ENCODE results near the gene LHB. TPM values are rescaled to one million over a fixed set of nuclear protein-coding genes. Genes with fewer than 3 reads are reported as not detected.
A peak's percentile ranks its signal among the peaks of the same experiment; 100 is the strongest.

The LHB gene
- total RNA-seq (1 to 10 TPM in 3 of 9 donors, under 1 TPM in 1, not detected in 5; 0.74 to 6.5 (median 1.4) TPM), polyA plus RNA-seq (1 to 10 TPM in 2 of 3 donors, under 1 TPM in 1; 0.38 to 8.8 (median 6.0) TPM)
- long read RNA-seq, donor 1, partial matches to known transcripts: 0 of 1 reads
- long read RNA-seq, donor 1, other reads (novel, unspliced or antisense): 0 of 1 reads
- long read RNA-seq, donor 2: 0 reads
- long read RNA-seq, donor 3, partial matches to known transcripts: 0 of 1 reads
- long read RNA-seq, donor 3, other reads (novel, unspliced or antisense): 0 of 1 reads
- long read RNA-seq, donor 4, partial matches to known transcripts: 0 of 1 reads
- long read RNA-seq, donor 4, other reads (novel, unspliced or antisense): 0 of 1 reads
- long read RNA-seq, donor 5, partial matches to known transcripts: 0 of 3 reads
- long read RNA-seq, donor 5, other reads (novel, unspliced or antisense): 0 of 3 reads
- long read RNA-seq, donor 6: 0 reads
- long read RNA-seq, donor 7, partial matches to known transcripts: 0 of 2 reads
- long read RNA-seq, donor 7, other reads (novel, unspliced or antisense): 0 of 2 reads
- long read RNA-seq, donor 8: 0 reads
- long read RNA-seq, donor 9: 0 reads
- long read RNA-seq, donor 10, partial matches to known transcripts: 0 of 4 reads
- long read RNA-seq, donor 10, other reads (novel, unspliced or antisense): 0 of 4 reads

DNA sequence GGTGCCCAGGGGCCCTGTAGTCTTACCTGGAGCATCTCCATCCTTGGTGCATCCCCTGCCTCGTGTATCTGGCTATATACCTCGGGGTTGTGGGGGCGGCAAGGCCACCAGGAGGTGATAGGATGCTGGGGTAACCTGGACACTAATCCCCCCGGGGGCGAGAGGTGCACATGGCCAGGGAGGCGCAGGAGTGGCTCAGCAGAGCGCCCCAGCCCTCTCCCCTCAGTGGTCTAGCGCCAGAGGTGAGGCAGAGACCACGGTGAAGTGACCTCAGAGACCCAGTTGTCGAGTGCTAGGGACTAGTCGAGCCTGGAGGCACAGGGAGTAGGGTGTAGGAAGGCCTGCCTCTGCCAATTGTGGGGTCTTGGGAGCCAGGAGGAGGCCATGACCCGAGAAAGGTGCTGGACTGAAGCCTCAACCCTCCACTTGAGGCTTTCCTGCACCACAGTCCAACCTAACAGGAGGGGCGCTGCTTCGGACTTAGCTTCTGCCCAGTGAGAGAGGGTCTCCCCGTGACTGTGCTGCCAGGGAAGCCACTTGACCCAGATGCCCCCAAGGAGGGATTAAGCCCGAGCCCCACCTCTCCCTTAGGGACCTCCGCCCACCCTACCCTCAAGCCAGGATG lies at the start of gene LHB:
Gene LHB, minus strand, starts transcription at position 51 of the 625 bp plus-strand sequence. Its CDS starts 10 bp downstream, at position 41.
- H3K9me3 ChIP-seq (replicated peaks in 1 of 3): no peaks in the 10 kb centered on the region
- DNase-seq: no peak
- TF ChIP-seq POLR2A (IDR thresholded peaks at IDR 0.05): no peak
- TF ChIP-seq, protein P1, sequence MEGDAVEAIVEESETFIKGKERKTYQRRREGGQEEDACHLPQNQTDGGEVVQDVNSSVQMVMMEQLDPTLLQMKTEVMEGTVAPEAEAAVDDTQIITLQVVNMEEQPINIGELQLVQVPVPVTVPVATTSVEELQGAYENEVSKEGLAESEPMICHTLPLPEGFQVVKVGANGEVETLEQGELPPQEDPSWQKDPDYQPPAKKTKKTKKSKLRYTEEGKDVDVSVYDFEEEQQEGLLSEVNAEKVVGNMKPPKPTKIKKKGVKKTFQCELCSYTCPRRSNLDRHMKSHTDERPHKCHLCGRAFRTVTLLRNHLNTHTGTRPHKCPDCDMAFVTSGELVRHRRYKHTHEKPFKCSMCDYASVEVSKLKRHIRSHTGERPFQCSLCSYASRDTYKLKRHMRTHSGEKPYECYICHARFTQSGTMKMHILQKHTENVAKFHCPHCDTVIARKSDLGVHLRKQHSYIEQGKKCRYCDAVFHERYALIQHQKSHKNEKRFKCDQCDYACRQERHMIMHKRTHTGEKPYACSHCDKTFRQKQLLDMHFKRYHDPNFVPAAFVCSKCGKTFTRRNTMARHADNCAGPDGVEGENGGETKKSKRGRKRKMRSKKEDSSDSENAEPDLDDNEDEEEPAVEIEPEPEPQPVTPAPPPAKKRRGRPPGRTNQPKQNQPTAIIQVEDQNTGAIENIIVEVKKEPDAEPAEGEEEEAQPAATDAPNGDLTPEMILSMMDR (IDR thresholded peaks at IDR 0.05): no peak
- intact Hi-C loops (cut with DNase I): no loop called here
- H3K27me3 ChIP-seq: no peaks in the 10 kb centered on the region
- H3K36me3 ChIP-seq (replicated peaks in 1 of 2): peaks cover 0 to 8% of the 10 kb centered on the region in 2 donors
- H3K4me1 ChIP-seq (replicated peaks in 1 of 2): peaks cover 3 to 19% of the 10 kb centered on the region in 2 donors
- peak within 1 kb of the TSS in 2 of 4 donors; percentile 22 to 51 for H3K4me3 ChIP-seq
- H3K27ac ChIP-seq: no peak within 1 kb of the TSS
- WGBS, 4 donors: 68 to 81% (median 72%) methylated on average over 9 to 17 of the region's 17 CpGs

DNA sequence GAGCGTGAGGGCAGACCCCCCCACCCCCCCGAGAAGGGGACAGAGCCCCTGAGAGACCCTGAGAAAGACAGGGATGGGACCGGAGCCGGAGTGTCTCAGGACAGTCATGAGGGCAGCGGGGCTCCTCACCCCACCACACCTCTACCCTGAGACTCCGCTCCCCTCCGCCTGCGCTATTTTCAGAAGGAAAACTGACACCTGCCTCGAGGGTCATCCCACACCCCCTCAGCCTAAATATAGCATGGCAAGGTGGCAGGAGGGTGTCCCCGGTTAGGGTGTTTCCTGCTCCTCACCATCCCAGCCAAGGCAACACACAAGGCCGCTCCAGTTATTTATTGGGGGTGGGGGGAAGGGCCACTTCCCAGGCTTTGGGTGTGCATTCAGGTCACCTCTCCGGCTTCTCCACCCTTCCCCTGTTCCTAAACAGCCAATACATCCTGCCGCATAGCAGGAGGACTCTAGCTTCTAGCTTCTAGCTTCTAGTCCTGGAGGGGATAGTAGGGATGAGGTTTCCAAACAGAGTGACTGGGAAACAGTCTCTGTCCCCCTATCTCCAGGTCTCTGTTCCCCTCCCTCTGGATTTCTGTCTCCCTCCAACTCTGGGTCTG lies 49.1 kb upstream of the LHB start:
- no peak overlapping the region for H3K4me3 ChIP-seq
- H3K36me3 ChIP-seq (replicated peaks in 1 of 2): no peaks in the 10 kb centered on the region
- TF ChIP-seq, protein P1 (IDR thresholded peaks at IDR 0.05): no peak
- no peak for TF ChIP-seq POLR2A (IDR thresholded peaks at IDR 0.05)
- H3K4me1 ChIP-seq (replicated peaks in 1 of 2): peaks cover 0 to 6% of the 10 kb centered on the region in 2 donors
- H3K27me3 ChIP-seq: peaks cover 16% of the 10 kb centered on the region
- H3K27ac ChIP-seq: no peak overlapping the region
- intact Hi-C loops (cut with DNase I): no loop called here
- 49 to 61% (median 56%) methylated on average over 8 to 13 of the region's 13 CpGs for WGBS, 4 donors
- H3K9me3 ChIP-seq (replicated peaks in 1 of 3): no peaks in the 10 kb centered on the region
- no peak for DNase-seq

DNA sequence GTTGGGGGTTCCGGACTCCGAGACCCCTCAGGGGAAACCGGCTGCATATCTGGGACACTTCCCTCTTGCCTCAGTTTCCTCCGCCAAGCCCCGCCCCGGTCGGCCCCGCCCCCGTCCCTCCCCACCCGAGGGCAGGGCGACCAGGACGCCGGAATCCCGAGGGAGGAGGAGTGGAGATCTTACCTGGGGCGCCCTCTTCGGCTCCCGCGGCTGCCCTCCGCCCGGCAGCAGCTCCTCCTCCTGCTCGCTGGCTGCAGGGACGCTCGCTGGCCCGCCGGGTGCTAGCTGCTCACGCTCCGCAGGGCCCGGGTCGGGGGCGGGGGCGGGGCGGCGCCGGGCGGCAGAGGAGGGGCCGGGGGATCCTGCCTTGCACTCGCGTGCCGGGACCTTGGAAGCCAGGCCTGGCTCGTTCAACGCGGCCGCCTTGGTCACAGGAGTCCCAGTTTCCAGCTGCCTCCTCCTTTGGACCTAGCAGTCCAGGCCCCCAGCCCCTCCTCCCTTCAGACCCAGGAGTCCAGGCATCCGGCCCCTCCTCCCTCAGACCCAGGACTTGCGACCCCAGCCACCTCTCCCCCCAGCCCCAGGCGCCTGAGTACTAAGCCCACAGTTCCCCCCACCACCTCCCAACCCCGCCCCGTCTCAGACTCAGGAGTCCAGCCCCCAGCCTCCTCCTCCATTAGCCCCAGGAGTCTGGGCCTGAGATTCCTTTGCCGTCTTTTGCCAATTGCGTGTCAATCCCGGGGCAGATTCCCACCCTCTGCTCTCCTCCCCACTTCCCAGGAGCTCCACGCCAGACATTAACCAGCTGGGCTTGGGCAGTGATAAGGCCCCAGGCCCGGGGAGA lies 48.1 kb upstream of the LHB start, which contains the start of gene NTF4:
Gene NTF4, minus strand, starts transcription at position 51 of the 844 bp plus-strand sequence. CDS start 2,821 bp downstream, outside the sequence.
- no peak for TF ChIP-seq POLR2A (IDR thresholded peaks at IDR 0.05)
- TF ChIP-seq, protein P1 (IDR thresholded peaks at IDR 0.05): no peak
- peaks cover 0 to 6% of the 10 kb centered on the region in 2 donors for H3K4me1 ChIP-seq (replicated peaks in 1 of 2)
- H3K27me3 ChIP-seq: peaks cover 7% of the 10 kb centered on the region
- no peak within 1 kb of the TSS for H3K27ac ChIP-seq
- intact Hi-C loops (cut with DNase I): no loop called here
- H3K36me3 ChIP-seq (replicated peaks in 1 of 2): no peaks in the 10 kb centered on the region
- no peaks in the 10 kb centered on the region for H3K9me3 ChIP-seq (replicated peaks in 1 of 3)
- 7 to 37% (median 13%) methylated on average over 5 to 53 of the region's 53 CpGs for WGBS, 4 donors
- H3K4me3 ChIP-seq: no peak within 1 kb of the TSS
- DNase-seq: no peak
